OCI-LY7 (cell line): ENCODE measurements around the gene PLEKHM3. TPM values are rescaled to one million over a fixed set of nuclear protein-coding genes. Genes with fewer than 3 reads are reported as not detected.

Experiments used
- BruUV-seq: library from RNA; stranded (reverse); fragments of 400-500 nt; replicated peaks from 2 replicates; lab custom pipeline; 2021; lab: Mats Ljungman, UMichigan
- CTCF ChIA-PET: fragments of 300-600 bp; sonication (Branson Sonifier 250); formaldehyde crosslinking; loops from one replicate; lab custom pipeline; 2022; ENCODE audit warnings: antibody characterized with exemption; ENCODE audit not compliant: unreplicated experiment; lab: Charles Lee
- POLR2A ChIA-PET: fragments of 300-600 bp; sonication (Branson Sonifier 250); formaldehyde crosslinking; loops from one replicate; lab custom pipeline; 2022; ENCODE audit warnings: antibody characterized with exemption; lab: Charles Lee
- DNase-seq: peaks from one replicate; pipeline ENCODE4 v3.0.0-alpha.2; 2015; ENCODE audit warnings: low spot score
- H2AFZ ChIP-seq: fragments of 200-600 bp; sonication (generic), shearing (Covaris generic); 2 replicates; pipeline ENCODE4 v1.6.1; 2014; ENCODE audit warnings: mild to moderate bottlenecking, antibody characterized with exemption, low read length, moderate library complexity
- H3K27ac ChIP-seq: fragments of 200-600 bp; sonication (generic); 2 replicates; pipeline ENCODE4 v1.5.1; 2014; ENCODE audit warnings: mixed run types, low read depth, mild to moderate bottlenecking, moderate library complexity, low read length, inconsistent platforms; ENCODE audit not compliant: poor library complexity, severe bottlenecking
- H3K36me3 ChIP-seq: fragments of 200-600 bp; sonication (generic); 2 replicates; pipeline ENCODE4 v1.6.1; 2014; ENCODE audit warnings: mild to moderate bottlenecking, antibody characterized with exemption, low read length, moderate library complexity, mixed read lengths; ENCODE audit not compliant: insufficient read depth
- H3K4me1 ChIP-seq: fragments of 200-600 bp; sonication (generic); 2 replicates; pipeline ENCODE4 v1.5.1; 2014; ENCODE audit warnings: mild to moderate bottlenecking, low read length; ENCODE audit not compliant: insufficient read depth, poor library complexity, severe bottlenecking
- H3K4me2 ChIP-seq: fragments of 200-600 bp; sonication (generic); 2 replicates; pipeline ENCODE4 v1.6.1; 2014; ENCODE audit warnings: mild to moderate bottlenecking, low read length
- H3K4me3 ChIP-seq: fragments of 200-600 bp; sonication (generic); 2 replicates; pipeline ENCODE4 v1.5.1; 2014; ENCODE audit warnings: mild to moderate bottlenecking, low read depth, low read length; ENCODE audit not compliant: poor library complexity, severe bottlenecking
- H3K79me2 ChIP-seq: fragments of 200-600 bp; sonication (generic); 2 replicates; pipeline ENCODE4 v1.6.1; 2016; ENCODE audit warnings: low read depth, mild to moderate bottlenecking, low read length, moderate library complexity, mixed read lengths; ENCODE audit not compliant: insufficient read depth
- H3K9me2 ChIP-seq: fragments of 200-600 bp; sonication (generic); 2 replicates; pipeline ENCODE4 v1.6.1; 2016; ENCODE audit warnings: mild to moderate bottlenecking, low read length, mixed read lengths; ENCODE audit not compliant: insufficient read depth
- H3K9me3 ChIP-seq: fragments of 200-600 bp; sonication (generic); 2 replicates; pipeline ENCODE4 v1.6.1; 2014; ENCODE audit warnings: mild to moderate bottlenecking, mixed run types, low read length, mixed read lengths
- H4K20me1 ChIP-seq: fragments of 200-600 bp; sonication (generic); 2 replicates; pipeline ENCODE4 v1.6.1; 2014; ENCODE audit warnings: mild to moderate bottlenecking, antibody characterized with exemption, low read length, moderate library complexity, mixed read lengths; ENCODE audit not compliant: insufficient read depth
- CTCF ChIP-seq: fragments of 200-600 bp; sonication (generic); conservative IDR thresholded peaks from 2 replicates; pipeline ENCODE4 v1.5.1; 2014; ENCODE audit warnings: mild to moderate bottlenecking, antibody characterized with exemption, low read length, moderate library complexity, mixed read lengths
- EZH2phosphoT487 ChIP-seq: fragments of 200-600 bp; sonication (generic); IDR thresholded peaks from 2 replicates; pipeline ENCODE4 v1.6.1; 2018; ENCODE audit warnings: low read depth, borderline replicate concordance, mild to moderate bottlenecking, mixed run types, antibody characterized with exemption, low read length, moderate library complexity, mixed read lengths
- intact Hi-C: fragments of 100-400 bp; cut with micrococcal nuclease; formaldehyde crosslinking; loops from one replicate; pipeline ENCODE4 v1.10.0; 2022; ENCODE audit not compliant: unreplicated experiment
- total RNA-seq, 2 experiments: library from RNA; depleted of rRNA in 1 of 2; stranded (reverse); fragments of >200 nt in 1 of 2; shearing (Covaris generic) in 1 of 2; gene quantifications; 2 replicates each; pipeline ENCODE4 v1.2.3, GENCODE V29; 2014 to 2022

Gene PLEKHM3
- total RNA-seq, 2 experiments from 2014 or later = 3.7 to 6.3 TPM

- H3K36me3 ChIP-seq = no peaks in the 10 kb centered on the region
- H3K4me2 ChIP-seq = no peak overlapping the region
- ChIA-PET POLR2A (no interaction called here), CTCF (no interaction called here)
- H3K27ac ChIP-seq = no peak overlapping the region
- H3K9me3 ChIP-seq = no peaks in the 10 kb centered on the region
- no peaks in the 10 kb centered on the region for H3K9me2 ChIP-seq
- TF ChIP-seq CTCF (no peak), EZH2phosphoT487 (no peak)
- intact Hi-C loops = no loop called here
- BruUV-seq = no TSS peak
- H4K20me1 ChIP-seq = no peaks in the 10 kb centered on the region
- H3K4me1 ChIP-seq = no peaks in the 10 kb centered on the region
- H3K79me2 ChIP-seq = no peaks in the 10 kb centered on the region
- no peak for DNase-seq
- no peak overlapping the region for H3K4me3 ChIP-seq
- no peak overlapping the region for H2AFZ ChIP-seq
Observed at GRCh38 chr2:207903236-207903635, 122.1 kb downstream of the PLEKHM3 start.

- no peak overlapping the region for H3K27ac ChIP-seq
- no peak for DNase-seq
- no peak overlapping the region for H3K4me3 ChIP-seq
- no peaks in the 10 kb centered on the region for H3K79me2 ChIP-seq
- TF ChIP-seq CTCF (no peak), EZH2phosphoT487 (no peak)
- no peaks in the 10 kb centered on the region for H3K9me3 ChIP-seq
- CTCF ChIA-PET = no interaction called here
- H3K36me3 ChIP-seq = no peaks in the 10 kb centered on the region
- no peaks in the 10 kb centered on the region for H3K9me2 ChIP-seq
- H2AFZ ChIP-seq = no peak overlapping the region
- POLR2A ChIA-PET = no interaction called here
- H3K4me1 ChIP-seq = no peaks in the 10 kb centered on the region
- intact Hi-C loops = no loop called here
- H4K20me1 ChIP-seq = no peaks in the 10 kb centered on the region
- no TSS peak for BruUV-seq
- H3K4me2 ChIP-seq = no peak overlapping the region
Observed at GRCh38 chr2:207902821-207903220, 122.5 kb downstream of the PLEKHM3 start.

GRCh38 chr2:207901829-207902228, 123.5 kb downstream of the PLEKHM3 start:
- Histone ChIP-seq H3K4me2 (no peak overlapping the region), H3K9me2 (no peaks in the 10 kb centered on the region), H3K27ac (no peak overlapping the region), H4K20me1 (no peaks in the 10 kb centered on the region), H3K36me3 (no peaks in the 10 kb centered on the region), H3K4me3 (no peak overlapping the region), H3K4me1 (no peaks in the 10 kb centered on the region), H3K79me2 (no peaks in the 10 kb centered on the region), H3K9me3 (no peaks in the 10 kb centered on the region), H2AFZ (no peak overlapping the region)
- ChIA-PET POLR2A (no interaction called here), CTCF (no interaction called here)
- no peak for DNase-seq
- intact Hi-C loops = no loop called here
- BruUV-seq = no TSS peak
- TF ChIP-seq CTCF (no peak), EZH2phosphoT487 (no peak)
